Adipose tissue (tissue), 3 donors: Measurements from ENCODE around the gene ADORA1. TPM values are rescaled to one million over a fixed set of nuclear protein-coding genes. Genes with fewer than 3 reads are reported as not detected.

Experiments used
- H3K27ac ChIP-seq: one replicate; pipeline ENCODE4 v1.5.1; 2013; ENCODE audit warnings: low read depth, low read length
- WGBS, 3 donors: extraction: QIAGEN DNeasy Blood & Tissue Kit; methylation state at CpG; one replicate each; pipeline ENCODE4 v1.1.7; 2013; 5-methylcytosine and 5-hydroxymethylcytosine counted together
- polyA plus RNA-seq, 3 donors: library from polyadenylated mRNA; stranded (reverse); fragments of 200-250 nt; gene quantifications; one replicate each; pipeline ENCODE4 v1.2.3, GENCODE V29; 2013
- donor health status: healthy with polysubstance abuse.
- donor health status: Bipolar disorder and iron deficiency.
- donor health status: healthy.

The ADORA1 gene
- 10 to 100 TPM in 1 of 3 donors, 1 to 10 TPM in 2; 3.8 to 10.1 (median 9.8) TPM for polyA plus RNA-seq

GRCh38 chr1:203127666-203128430, at the start of gene ADORA1:
Gene ADORA1, plus strand, starts transcription at chr1:203127726. Its CDS starts 1,116 bp downstream, at chr1:203128842.
- WGBS, 3 donors: 1 to 2% (median 2%) methylated on average over 49 to 51 of the region's 51 CpGs
- no peak within 1 kb of the TSS for H3K27ac ChIP-seq

DNA sequence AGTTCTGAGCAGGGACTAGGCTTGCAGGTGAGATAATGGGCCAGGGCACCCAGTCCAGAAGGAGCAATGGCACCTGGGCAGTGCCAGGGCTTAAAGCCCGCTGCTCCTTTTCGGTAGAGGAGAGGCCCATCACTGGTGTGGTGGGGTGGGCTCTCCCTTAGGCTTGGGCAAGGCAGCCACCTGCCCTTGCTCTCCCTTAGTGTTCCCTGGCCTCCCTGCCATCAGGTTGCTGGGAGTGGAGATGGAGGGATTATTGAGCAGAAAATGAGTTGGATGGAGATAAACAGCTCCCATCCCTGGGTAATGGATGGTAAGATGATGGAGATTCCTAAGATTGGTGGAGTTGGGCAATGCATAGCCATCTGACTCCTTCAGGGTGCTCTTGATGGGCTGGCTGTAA, 49.6 kb upstream of the ADORA1 start:
- 93 to 97% (median 96%) methylated on average over 2 of the region's 2 CpGs for WGBS, 3 donors
- no peak overlapping the region for H3K27ac ChIP-seq

- 73 to 88% (median 87%) methylated on average over 3 of the region's 3 CpGs for WGBS, 3 donors
- no peak overlapping the region for H3K27ac ChIP-seq
These were observed 49.0 kb upstream of the ADORA1 start for GRCh38 chr1:203078478-203078877.

DNA sequence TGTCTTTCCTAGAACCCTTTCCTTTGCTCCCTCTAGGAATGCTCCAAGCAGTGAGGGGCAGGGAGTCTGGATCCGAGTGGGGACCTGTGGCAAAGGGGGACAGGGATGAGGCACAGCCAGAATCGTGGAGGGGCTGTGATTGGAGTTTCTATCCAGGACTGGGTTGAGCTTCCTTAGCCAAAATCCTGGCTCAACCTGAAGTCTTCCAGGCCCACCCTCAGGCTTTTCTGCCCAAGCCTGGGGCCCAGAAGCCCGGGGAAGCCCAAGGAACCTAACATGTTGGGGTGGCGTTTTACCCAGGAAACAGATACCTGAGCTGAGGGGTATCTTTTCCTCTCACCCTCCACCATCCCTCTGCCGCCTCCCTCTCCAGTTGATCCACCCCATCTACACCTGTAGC, 47.1 kb upstream of the ADORA1 start:
- 77 to 96% (median 94%) methylated on average over 5 of the region's 5 CpGs for WGBS, 3 donors
- no peak overlapping the region for H3K27ac ChIP-seq

DNA sequence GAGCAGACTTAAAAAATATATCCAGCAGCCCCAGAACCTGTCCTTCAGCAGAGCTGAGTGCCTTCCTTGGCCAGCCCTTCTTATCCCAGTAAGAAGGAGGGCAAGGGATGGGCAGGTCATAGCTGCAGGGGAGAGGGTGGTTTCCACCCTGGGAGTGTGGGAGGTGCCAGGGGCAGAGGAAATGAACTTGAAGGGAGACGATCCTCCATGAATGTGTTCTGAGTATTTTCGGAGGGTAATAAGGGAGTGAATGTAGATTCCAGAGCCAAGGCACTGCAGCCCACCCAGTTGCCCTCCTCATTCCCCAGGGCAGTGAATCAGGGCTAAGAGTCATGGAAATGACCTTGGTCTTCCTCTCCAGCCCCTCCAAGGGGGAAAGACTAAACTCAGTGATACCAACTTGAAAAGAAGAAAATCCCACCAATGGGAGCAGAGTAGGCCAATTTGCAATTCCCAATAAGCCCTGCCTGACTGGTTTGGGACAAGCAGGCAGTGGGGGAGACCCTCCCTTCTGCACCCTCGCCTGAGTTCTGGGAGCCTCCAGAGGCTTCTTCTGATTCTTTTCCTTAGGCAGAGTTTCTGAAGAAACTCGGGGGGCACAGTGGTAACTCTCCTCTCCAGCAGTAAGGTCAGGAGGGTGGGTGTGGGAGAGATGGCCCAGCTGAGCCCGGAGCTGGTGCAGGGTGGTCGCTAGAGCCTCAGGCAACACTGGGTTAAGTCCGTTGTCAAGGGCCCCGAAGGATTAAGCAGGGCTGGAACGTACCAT, 45.9 kb upstream of the ADORA1 start:
- H3K27ac ChIP-seq: no peak overlapping the region
- 46 to 67% (median 66%) methylated on average over 9 of the region's 9 CpGs for WGBS, 3 donors

- WGBS, 3 donors: 61 to 63% (median 63%) methylated on average over 3 of the region's 3 CpGs
- H3K27ac ChIP-seq: no peak overlapping the region
These were observed 45.4 kb upstream of the ADORA1 start for GRCh38 chr1:203082231-203082505.

- no peak overlapping the region for H3K27ac ChIP-seq
- WGBS, 3 donors: 49 to 63% (median 60%) methylated on average over 11 of the region's 11 CpGs
These were observed 44.7 kb upstream of the ADORA1 start for GRCh38 chr1:203082571-203083462.

DNA sequence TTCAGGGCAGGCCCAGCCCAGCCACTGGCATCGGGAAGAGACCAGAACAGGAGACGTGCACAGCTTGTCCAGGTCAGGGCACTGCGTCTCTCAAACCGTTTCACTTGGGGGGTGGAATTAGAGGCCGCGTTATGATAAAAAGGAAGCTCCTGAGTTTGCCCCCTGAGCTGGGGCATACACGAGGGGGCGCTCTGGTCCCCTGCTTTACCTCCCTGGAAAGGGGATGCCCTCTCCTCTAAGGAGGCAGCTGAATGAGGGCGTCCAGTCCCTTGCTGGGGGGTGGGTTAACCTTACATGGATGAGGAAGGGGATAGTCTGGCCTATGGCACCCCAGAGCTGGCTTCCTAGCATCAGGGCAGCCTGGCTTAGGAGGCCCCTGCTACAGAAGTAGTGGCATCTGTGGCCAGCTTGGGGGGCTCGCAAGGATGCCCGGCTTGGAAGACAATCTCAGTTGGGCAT, 44.0 kb upstream of the ADORA1 start:
- H3K27ac ChIP-seq: no peak overlapping the region
- 71 to 85% (median 74%) methylated on average over 11 of the region's 11 CpGs for WGBS, 3 donors

DNA sequence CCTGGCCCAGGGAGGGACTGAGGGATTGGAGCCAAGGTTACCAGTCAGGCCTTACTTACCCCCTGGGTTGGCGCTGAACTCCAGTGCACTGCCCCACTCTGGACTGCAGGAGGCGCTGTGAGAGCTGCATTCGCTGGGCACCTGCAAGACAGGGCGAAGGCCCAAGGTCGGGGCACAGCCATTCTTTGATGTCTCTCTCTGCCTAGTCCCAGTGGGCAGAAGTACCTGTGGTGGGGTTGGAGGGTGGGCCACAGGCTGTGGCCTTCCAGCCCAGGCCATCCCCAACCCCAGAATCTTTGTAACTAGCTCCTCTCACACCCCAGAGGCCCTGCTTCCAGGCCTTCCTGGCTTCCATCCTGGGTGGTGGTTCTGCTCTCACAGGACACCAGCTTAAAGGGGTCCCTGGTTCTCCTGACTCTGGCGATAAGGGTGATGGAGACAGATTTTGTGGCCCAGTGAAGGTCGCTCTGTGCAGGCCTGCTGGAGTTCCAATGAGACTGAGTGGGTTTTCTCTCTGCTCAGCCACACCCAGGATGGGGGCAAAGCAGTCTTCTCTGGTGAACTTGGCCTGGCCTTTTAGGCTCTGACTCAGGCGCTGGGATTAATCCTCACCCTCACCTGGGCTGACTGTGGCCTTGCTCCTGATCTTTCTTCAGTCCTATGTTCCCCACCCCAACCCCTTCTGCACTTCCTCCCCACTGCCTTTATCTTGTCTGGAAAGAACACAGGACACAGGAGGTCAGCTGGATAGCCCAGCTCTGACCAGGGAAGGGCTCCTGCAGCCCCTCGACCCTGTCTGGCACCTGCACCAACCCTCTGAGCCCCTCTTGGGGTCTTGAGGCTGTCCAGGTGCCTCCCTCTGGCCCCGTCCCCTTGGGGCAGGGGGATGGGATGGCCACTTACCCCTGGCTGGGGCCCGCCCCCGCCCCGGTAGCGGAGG, 42.7 kb upstream of the ADORA1 start:
- no peak overlapping the region for H3K27ac ChIP-seq
- 81 to 96% (median 94%) methylated on average over 13 to 14 of the region's 14 CpGs for WGBS, 3 donors

GRCh38 chr1:203085528-203086406, 41.8 kb upstream of the ADORA1 start, which contains the start of gene MYOG:
Gene MYOG, minus strand, starts transcription at chr1:203086012. Its CDS starts 51 bp downstream, at chr1:203085961.
- H3K27ac ChIP-seq: no peak within 1 kb of the TSS
- WGBS, 3 donors: 85 to 91% (median 91%) methylated on average over 36 of the region's 36 CpGs

- no peak overlapping the region for H3K27ac ChIP-seq
- 76 to 82% (median 77%) methylated on average over 11 of the region's 11 CpGs for WGBS, 3 donors
These were observed 40.3 kb upstream of the ADORA1 start for GRCh38 chr1:203086992-203087763.

DNA sequence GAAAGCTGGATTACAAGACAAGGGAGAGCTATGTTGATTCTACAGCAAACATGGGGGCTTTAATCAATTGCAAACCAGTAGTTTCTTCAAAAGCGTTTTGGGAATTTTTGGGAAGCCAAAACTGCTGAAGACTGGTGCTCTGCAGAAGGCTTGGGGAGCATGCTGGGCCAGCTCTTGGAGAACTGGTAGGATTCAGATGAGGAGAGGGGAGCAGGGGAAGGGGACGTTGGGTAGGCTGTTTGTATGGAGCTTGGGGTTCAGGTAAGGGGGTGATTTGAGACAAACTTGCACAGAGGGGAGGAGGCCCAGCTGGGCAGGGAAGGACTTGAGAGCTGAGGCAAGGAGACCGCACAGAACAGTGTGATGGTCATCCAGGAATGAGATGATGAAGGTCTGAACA, 39.1 kb upstream of the ADORA1 start:
- 70 to 91% (median 86%) methylated on average over 3 of the region's 3 CpGs for WGBS, 3 donors
- no peak overlapping the region for H3K27ac ChIP-seq

- 61 to 89% (median 84%) methylated on average over 7 of the region's 7 CpGs for WGBS, 3 donors
- no peak overlapping the region for H3K27ac ChIP-seq
These were observed 38.4 kb upstream of the ADORA1 start for GRCh38 chr1:203089001-203089650.

GRCh38 chr1:203089651-203090045, 37.9 kb upstream of the ADORA1 start:
- H3K27ac ChIP-seq: no peak overlapping the region
- WGBS, 3 donors: 35 to 88% (median 70%) methylated on average over 7 of the region's 7 CpGs

DNA sequence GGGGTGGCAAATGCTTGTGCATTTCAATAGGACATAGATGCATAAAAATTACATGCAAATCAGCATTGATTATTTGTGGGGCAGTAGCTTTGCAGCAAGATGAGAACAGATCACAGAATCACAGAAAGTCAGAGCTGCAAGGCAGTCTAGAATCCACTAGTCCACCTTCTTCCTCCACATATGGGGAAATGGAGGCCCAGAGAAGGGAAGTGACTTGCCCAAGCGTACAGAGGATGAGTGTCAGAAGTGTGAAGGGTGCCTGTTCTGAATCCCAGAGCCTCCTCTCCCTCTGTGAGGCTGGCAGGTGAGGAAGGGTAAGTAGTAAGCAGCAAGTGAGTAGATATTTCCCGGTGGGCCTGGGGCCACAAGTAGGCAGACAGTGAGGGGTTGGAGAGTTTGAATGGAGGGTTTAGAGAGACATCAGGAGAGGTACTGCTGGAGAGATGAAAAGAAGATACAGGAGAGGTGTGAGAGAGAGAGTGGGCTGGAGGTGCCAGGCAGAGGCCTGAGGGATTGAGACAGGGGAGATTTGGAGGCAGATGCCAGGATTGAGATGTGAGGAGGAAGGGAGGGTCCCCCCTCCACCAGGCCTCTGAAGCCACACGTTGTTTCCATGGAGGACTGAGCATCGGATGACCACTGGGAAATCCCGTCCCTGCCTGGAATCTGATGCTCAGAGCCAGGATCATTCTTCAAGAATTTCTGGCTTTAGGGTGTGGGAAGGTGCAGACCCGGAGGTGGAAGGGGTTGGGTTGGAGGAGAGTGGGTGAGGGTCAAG, 36.9 kb upstream of the ADORA1 start:
- no peak overlapping the region for H3K27ac ChIP-seq
- WGBS, 3 donors: 69 to 74% (median 70%) methylated on average over 6 of the region's 6 CpGs
